Panc1 (cell line): ENCODE measurements around the gene KIAA1217.

Experiments
- CTCF ChIP-seq: fragments of 450-650 bp; IDR thresholded peaks from 2 replicates; pipeline ENCODE4 v1.5.1; 2017; ENCODE audit warnings: mild to moderate bottlenecking
- SIN3A ChIP-seq: IDR thresholded peaks from 2 replicates; pipeline ENCODE4 v1.6.1; 2012; ENCODE audit warnings: low read depth, mild to moderate bottlenecking, low read length, moderate library complexity, borderline replicate concordance; ENCODE audit not compliant: insufficient read depth

GRCh38 chr10:24215603-24216002 is 6.7 kb downstream of the KIAA1217 start:
- no peak for TF ChIP-seq CTCF
- TF ChIP-seq SIN3A = no peak
